Thyroid gland (tissue), 4 donors: ENCODE results near the gene SLC25A33. TPM values are rescaled to one million over a fixed set of nuclear protein-coding genes. Genes with fewer than 3 reads are reported as not detected.

Experiments used
- total RNA-seq, 4 donors: library from RNA; depleted of rRNA; stranded (reverse); fragments of >200 nt; gene quantifications; one replicate each; pipeline ENCODE4 v1.2.3, GENCODE V29; 2016

The SLC25A33 gene
- total RNA-seq, 4 donors from 2014 or later, result 10.6 to 16.6 (median 14.7) TPM

Other genes with a start within 250 kb of the SLC25A33 start
- gene SPSB1, start 246.6 kb upstream of the SLC25A33 start, total RNA-seq, result 10 to 100 TPM; 30.5 to 65.0 (median 36.2) TPM
- 10 to 100 TPM in 1 of 4 donors, 1 to 10 TPM in 3; 3.0 to 11.3 (median 8.5) TPM for gene TMEM201, start 49.4 kb downstream of the SLC25A33 start, total RNA-seq
- gene PIK3CD, start 112.3 kb downstream of the SLC25A33 start, total RNA-seq, result 1 to 10 TPM; 5.9 to 9.5 (median 7.7) TPM